Measurements from ENCODE around the gene CACNA2D4.

CACNA2D4 gene

GRCh38 chr12:1885599-1886245 is 32.7 kb downstream of the CACNA2D4 start:
- DNase-seq: no peak

- DNase-seq: no peak
Measured at GRCh38 chr12:1885082-1885596, 33.3 kb downstream of the CACNA2D4 start.

- DNase-seq: no peak
Measured at GRCh38 chr12:1884651-1885050, 33.8 kb downstream of the CACNA2D4 start.

GRCh38 chr12:1883513-1883912 is 34.9 kb downstream of the CACNA2D4 start:
- DNase-seq: no peak

GRCh38 chr12:1882850-1883470 is 35.5 kb downstream of the CACNA2D4 start:
- DNase-seq: no peak

GRCh38 chr12:1882405-1882804 is 36.0 kb downstream of the CACNA2D4 start:
- DNase-seq: no peak

- DNase-seq: no peak
Measured at GRCh38 chr12:1881936-1882335, 36.5 kb downstream of the CACNA2D4 start.

- no peak for DNase-seq
Measured at GRCh38 chr12:1881301-1881700, 37.2 kb downstream of the CACNA2D4 start.

- no peak for DNase-seq
Measured at GRCh38 chr12:1880876-1881275, 37.6 kb downstream of the CACNA2D4 start.

- DNase-seq: no peak
Measured at GRCh38 chr12:1880153-1880845, 38.2 kb downstream of the CACNA2D4 start.

GRCh38 chr12:1879633-1880032 is 38.8 kb downstream of the CACNA2D4 start:
- no peak for DNase-seq

GRCh38 chr12:1878695-1879094 is 39.8 kb downstream of the CACNA2D4 start:
- no peak for DNase-seq

- DNase-seq: no peak
Measured at GRCh38 chr12:1878214-1878613, 40.2 kb downstream of the CACNA2D4 start.

- DNase-seq: no peak
Measured at GRCh38 chr12:1877169-1877878, 41.1 kb downstream of the CACNA2D4 start.

- DNase-seq: no peak
Measured at GRCh38 chr12:1876086-1876485, 42.4 kb downstream of the CACNA2D4 start.

GRCh38 chr12:1875608-1876007 is 42.8 kb downstream of the CACNA2D4 start:
- peak in 1 of 3 experiments; percentile 4 for DNase-seq

- no peak for DNase-seq
Measured at GRCh38 chr12:1873531-1874510, 44.6 kb downstream of the CACNA2D4 start.

- no peak for DNase-seq
Measured at GRCh38 chr12:1872448-1872847, 46.0 kb downstream of the CACNA2D4 start.

GRCh38 chr12:1872001-1872400 is 46.5 kb downstream of the CACNA2D4 start:
- DNase-seq: no peak

GRCh38 chr12:1870998-1871917 is 47.2 kb downstream of the CACNA2D4 start:
- no peak for DNase-seq

- no peak for DNase-seq
Measured at GRCh38 chr12:1870086-1870485, 48.4 kb downstream of the CACNA2D4 start.

Measured in NCI-H1417 (cell line).